HepG2 (cell line): ENCODE measurements around the gene ZBTB26. TPM values are rescaled to one million over a fixed set of nuclear protein-coding genes. Genes with fewer than 3 reads are reported as not detected.
A peak's percentile ranks its signal among the peaks of the same experiment; 100 is the strongest.

ENCODE experiments used
- FOXK2 ChIP-seq: fragments of 450-650 bp; IDR thresholded peaks from 2 replicates; pipeline ENCODE4 v1.6.1; 2016
- KIAA2018 ChIP-seq: sonication (generic); formaldehyde crosslinking; IDR thresholded peaks from 2 replicates; pipeline ENCODE4 v1.5.0; 2020; ENCODE audit warnings: mild to moderate bottlenecking, missing genetic modification reagents, borderline replicate concordance
- MTA3 ChIP-seq: sonication (generic); formaldehyde crosslinking; IDR thresholded peaks from 2 replicates; pipeline ENCODE4 v1.4.0; 2020; ENCODE audit warnings: missing genetic modification reagents
- NR2F1 ChIP-seq, 2 experiments: fragments of 450-650 bp in 1 of 2; formaldehyde crosslinking in 1 of 2; IDR thresholded peaks; 2 replicates each; pipeline versions ENCODE4 v1.5.0 to v1.6.1; 2016 to 2020; ENCODE audit warnings: mild to moderate bottlenecking in 1 of 2, missing compliant biosample characterization in 1 of 2, missing genetic modification reagents in 1 of 2, moderate library complexity in 1 of 2
- ONECUT2 ChIP-seq: sonication (generic); formaldehyde crosslinking; IDR thresholded peaks from 2 replicates; pipeline ENCODE4 v1.4.0; 2020; ENCODE audit warnings: missing genetic modification reagents
- PRDM10 ChIP-seq: sonication (generic); formaldehyde crosslinking; IDR thresholded peaks from 2 replicates; pipeline ENCODE4 v1.4.0; 2020; ENCODE audit warnings: low read depth, missing genetic modification reagents
- RNF219 ChIP-seq: sonication (generic); formaldehyde crosslinking; IDR thresholded peaks from 2 replicates; pipeline ENCODE4 v1.5.0; 2020; ENCODE audit warnings: mild to moderate bottlenecking, missing genetic modification reagents
- ZNF414 ChIP-seq: sonication (generic); formaldehyde crosslinking; IDR thresholded peaks from 2 replicates; pipeline ENCODE4 v1.5.0; 2020; ENCODE audit warnings: missing genetic modification reagents
- ZNF431 ChIP-seq: sonication (generic); formaldehyde crosslinking; IDR thresholded peaks from 2 replicates; pipeline ENCODE4 v1.9.0; 2022; ENCODE audit warnings: missing genetic modification reagents, low read depth, mild to moderate bottlenecking, borderline replicate concordance
- ZNF576 ChIP-seq: sonication (generic); formaldehyde crosslinking; IDR thresholded peaks from 2 replicates; pipeline ENCODE4 v1.4.0; 2020; ENCODE audit warnings: mild to moderate bottlenecking, missing genetic modification reagents
- polyA plus RNA-seq, 8 experiments: library from polyadenylated mRNA; depleted of rRNA in 3 of 8; stranded (reverse) in 7 of 8; unstranded in 1 of 8; fragments of >200 nt; fragmentation: Illumina TruSeq in 4 of 8; extraction: Trizol in 4 of 8; gene quantifications; 2 replicates each; pipeline versions ENCODE4 v1.2.1 to v1.2.3, GENCODE V29; 2011 to 2016; ENCODE audit warnings: low read depth in 4 of 8, missing spikeins in 1 of 8, mixed read lengths in 1 of 8; ENCODE audit not compliant: insufficient read depth in 1 of 8
- total RNA-seq, 5 experiments: library from RNA; depleted of rRNA; stranded (reverse); fragments of >200 nt; fragmentation: Illumina TruSeq; extraction: Trizol; gene quantifications; 2 replicates each; pipeline ENCODE4 v1.2.3, GENCODE V29; 2016; ENCODE audit warnings: low read depth in 1 of 5

The ZBTB26 gene
- total and polyA plus RNA-seq, 2 of the 13 experiments (the other 11 are each of a cell fraction or from before 2014, with no cell fraction given): 4.5 to 8.6 TPM

- TF ChIP-seq ONECUT2 (CRISPR knock-in tag): no peak
- no peak for TF ChIP-seq MTA3 (CRISPR knock-in tag)
- TF ChIP-seq FOXK2: peak; percentile 80
- TF ChIP-seq KIAA2018: no peak
- TF ChIP-seq PRDM10 (CRISPR knock-in tag): no peak
- TF ChIP-seq ZNF576: no peak
- no peak for TF ChIP-seq NR2F1 (CRISPR knock-in tag; IDR thresholded peaks at IDR 0.05)
- no peak for TF ChIP-seq RNF219
- no peak for TF ChIP-seq ZNF431 (CRISPR knock-in tag)
- no peak for TF ChIP-seq ZNF414 (CRISPR knock-in tag)
These were observed 5.2 kb upstream of the ZBTB26 start (continued) for GRCh38 chr9:122936464-122936863.
